GM18505 (cell line): Measurements from ENCODE around the gene ACTN2.

Experiments
- ATAC-seq: cut with Tn5 transposase; IDR thresholded peaks from one replicate; pipeline ENCODE4 v1.9.1; 2021; ENCODE audit not compliant: unreplicated experiment
- POLR2A ChIP-seq: IDR thresholded peaks from 4 replicates; pipeline ENCODE4 v1.6.1; 2011; ENCODE audit warnings: borderline replicate concordance; ENCODE audit not compliant: insufficient read depth, insufficient read length; ENCODE audit errors: extremely low read depth

The ACTN2 gene

DNA sequence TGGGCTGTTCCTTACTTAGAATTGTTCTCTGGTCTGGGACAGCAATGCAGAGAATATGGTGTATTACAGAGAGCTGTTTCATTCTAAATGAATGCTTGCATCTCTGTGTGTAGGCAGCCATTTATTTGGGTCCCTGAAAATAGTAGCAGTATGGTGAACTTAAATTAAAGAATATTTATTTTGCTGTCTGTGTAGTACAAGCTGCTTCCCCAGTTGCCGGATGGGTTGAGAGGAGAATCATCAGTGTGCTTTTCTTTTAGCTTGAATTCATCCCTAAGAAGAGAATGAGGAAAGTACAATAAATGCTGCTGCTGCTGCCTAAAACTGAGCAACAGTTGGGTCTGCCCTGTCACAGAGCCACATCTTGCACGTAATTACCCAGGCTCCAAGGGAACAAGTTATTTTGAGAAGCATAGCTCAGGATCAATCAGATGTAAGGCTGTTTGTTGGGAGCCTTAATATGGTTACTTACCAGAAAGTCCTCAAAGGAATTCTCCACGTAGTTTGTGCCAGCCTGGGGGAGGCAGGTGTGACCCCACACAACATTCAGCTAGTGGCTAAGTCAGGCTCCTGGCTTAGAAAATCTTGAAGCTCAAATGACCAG, 16.6 kb downstream of the ACTN2 start:
- no peak for ATAC-seq
- no peak for TF ChIP-seq POLR2A

DNA sequence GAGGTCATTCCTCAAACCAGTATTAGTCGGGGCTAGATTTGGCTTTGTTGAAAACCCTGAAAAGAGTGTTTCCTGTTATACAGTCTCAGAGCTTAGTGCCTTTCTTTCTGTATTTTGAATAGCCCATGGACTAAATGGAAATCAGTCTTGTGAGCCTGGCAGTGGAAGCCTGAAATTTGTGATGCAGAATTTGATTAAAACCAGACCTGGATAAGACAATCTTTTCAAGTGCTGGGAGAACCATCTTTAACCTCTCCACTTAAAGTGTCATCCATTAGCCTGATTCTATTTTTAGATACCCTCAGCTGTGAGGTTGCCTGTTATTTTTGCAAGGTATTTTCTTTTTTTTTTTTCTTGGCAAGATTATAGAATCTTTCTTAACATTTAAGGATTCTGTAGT, 19.5 kb downstream of the ACTN2 start:
- no peak for TF ChIP-seq POLR2A
- ATAC-seq: no peak

DNA sequence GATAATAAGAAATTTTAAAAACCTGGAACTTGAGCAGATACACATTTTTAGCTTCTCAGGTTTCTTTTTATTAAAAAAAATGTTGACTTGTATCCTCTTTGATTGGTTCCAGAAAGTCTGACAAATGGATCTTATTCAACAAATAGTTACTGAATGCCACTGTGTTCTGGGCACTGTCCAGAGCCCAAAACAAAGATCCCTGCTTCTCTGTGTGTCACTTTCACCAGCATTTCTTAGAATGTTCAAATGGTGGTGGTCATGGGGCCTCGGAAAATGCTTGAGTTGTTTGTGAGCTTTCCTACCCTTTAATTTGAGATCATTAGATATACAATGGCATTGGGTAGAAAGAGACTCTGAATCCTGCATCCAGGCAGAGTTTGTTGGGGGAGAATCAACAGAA, 19.9 kb downstream of the ACTN2 start:
- no peak for TF ChIP-seq POLR2A
- no peak for ATAC-seq

DNA sequence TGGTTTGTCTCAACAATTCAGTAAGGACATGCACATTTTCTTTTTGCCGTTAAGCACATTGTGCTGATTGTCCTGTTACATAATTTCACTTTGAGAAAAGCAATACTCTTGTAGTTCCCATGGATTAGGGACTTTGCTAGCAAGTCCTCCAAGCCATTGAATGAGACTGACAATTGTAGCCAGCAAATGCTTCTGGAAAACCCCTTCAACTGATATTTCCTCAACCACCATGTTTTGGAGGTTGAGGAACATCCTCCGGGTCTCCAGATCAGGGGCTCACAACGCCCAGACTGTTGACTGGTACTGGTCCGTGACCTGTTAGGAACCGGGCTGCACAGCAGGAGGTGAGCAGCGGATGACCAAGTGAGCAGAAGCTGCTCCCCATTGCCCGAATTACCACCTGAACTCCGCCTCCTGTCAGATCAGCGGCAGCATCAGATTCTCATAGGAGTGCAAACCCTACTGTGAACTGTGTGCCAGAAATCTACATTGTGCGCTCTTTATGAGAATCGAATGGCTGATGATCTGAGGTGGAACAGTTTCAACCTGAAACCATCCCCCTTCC, 24.1 kb downstream of the ACTN2 start:
- ATAC-seq: no peak
- TF ChIP-seq POLR2A: no peak

DNA sequence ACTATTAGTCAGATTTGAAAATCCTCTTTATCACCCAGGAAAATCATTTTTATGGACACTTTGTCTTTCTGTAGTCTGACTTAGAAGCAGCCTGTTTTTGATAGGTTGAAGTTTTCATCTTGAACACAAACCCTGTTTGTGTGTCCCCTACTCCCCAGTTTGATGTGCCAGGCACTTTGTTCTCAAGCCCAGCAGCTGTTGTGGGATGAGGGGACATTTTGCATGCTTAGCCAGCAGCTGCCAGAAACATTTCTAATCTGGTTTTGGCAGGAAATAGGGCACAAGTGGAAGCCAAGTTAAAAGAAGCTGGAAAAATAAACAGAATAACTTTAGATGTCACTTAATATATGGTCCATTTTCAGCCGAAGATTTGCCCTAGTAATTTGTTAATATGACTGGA, 29.9 kb downstream of the ACTN2 start:
- no peak for TF ChIP-seq POLR2A
- ATAC-seq: no peak

DNA sequence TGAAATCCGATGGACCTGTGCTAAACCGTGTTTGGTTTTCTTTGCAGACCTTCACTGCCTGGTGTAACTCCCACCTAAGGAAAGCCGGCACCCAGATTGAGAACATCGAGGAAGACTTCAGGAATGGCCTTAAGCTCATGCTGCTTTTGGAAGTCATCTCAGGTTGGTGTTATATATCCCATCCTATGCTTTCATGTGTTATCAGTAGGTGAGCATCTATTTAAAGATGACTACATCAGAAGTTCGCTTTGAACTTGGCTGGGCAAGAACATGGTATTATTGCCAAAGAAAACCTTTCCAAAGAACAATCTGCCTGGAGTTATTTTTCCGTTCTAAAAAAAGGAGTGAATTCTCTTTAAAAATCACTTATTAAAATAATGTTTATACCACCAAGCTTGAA, 31.5 kb downstream of the ACTN2 start:
- no peak for TF ChIP-seq POLR2A
- no peak for ATAC-seq

DNA sequence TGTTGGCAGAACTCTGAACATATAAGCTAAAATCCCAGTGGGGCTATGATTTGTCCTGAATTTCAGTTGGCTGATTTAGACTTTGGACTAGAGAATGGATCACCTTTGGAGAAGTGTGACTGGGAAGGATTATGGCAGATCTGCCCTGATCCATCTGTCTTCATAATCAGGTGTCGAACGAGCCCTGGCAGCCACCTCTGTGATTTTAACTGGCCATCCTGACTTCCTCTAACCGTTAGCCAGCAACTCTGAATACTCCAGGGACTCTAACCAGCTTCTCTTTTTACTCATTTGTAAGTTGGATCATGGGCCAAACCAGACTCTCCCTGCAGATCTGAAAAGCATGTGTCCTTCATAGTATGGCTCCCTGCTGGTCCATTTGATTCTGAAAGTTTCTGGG, 32.0 kb downstream of the ACTN2 start:
- no peak for TF ChIP-seq POLR2A
- ATAC-seq: no peak

DNA sequence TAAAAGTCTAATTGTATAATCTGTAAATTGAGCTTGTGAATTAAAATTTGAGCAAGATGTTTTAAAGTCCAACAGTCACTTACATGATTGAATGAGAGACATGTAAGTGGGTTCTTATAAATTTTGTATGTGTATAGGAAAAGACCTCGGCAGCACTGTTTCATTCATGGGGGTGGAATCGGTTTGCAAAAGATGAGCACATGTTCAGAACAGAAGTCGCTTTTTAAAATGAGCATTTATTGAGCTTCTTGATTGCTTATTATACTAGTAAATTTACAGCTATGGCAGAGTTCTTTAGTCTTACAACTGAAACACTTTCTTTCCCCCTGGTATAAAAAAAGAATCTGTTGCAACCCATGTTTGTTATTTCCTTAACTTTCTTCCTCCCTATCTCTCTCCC, 33.9 kb downstream of the ACTN2 start:
- TF ChIP-seq POLR2A: no peak
- ATAC-seq: no peak

DNA sequence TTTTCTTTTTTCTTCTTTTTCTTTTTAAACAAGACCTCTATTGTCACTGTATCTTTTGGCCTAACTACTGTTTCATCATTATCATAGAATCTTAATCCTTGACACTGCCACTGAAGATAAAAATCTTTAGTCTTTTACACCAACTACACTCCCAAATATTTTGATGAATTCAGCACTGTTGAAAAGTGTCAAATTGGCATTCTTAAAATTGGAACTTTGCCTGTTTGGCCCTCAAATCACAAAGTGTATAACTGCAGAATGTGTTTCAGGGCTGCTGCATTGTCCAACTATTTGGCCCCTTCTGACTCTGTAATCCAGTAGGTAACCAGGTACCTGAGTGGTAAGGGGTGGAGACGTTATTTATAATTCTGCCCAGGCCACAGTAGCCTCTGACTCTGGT, 34.3 kb downstream of the ACTN2 start:
- ATAC-seq: no peak
- no peak for TF ChIP-seq POLR2A

DNA sequence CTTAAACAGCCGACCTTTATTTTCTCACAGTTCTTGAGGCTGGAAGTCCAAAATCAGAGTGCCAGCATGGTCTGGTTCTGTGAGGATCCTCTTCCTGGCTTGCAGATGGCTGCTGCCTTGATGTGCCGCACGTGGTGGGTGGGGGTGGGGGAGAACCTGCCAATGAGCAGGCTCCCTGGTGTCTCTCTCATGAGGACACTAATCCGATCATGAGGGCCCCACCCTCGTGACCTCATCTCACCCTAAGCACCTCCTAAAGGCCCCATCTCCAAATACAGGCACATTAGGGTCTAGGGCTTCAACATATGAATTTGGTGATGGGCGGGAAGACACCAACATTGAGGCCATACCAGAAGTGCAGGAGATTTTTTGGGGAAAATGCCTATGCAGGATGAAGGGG, 37.8 kb downstream of the ACTN2 start:
- TF ChIP-seq POLR2A: no peak
- no peak for ATAC-seq

DNA sequence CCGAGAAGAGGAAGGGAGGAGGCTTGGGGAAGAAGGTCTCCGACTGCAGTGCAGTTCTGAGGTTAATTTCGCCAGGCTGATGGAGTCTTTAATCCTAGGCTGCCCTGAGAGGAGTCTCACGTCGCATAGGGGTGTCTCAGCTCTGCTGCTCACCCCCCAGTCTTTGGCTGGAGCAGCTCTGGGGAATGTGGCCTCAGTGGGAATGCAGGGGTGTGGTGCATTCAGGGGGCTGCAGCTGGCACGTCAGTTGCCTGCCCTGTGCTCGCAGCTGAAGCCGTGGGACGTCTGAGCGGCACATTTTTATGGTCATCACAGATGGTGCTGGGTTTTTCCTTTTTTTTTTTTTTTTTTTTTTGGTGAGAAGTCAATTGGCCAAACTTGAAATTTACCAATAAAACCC, 38.2 kb downstream of the ACTN2 start:
- ATAC-seq: no peak

DNA sequence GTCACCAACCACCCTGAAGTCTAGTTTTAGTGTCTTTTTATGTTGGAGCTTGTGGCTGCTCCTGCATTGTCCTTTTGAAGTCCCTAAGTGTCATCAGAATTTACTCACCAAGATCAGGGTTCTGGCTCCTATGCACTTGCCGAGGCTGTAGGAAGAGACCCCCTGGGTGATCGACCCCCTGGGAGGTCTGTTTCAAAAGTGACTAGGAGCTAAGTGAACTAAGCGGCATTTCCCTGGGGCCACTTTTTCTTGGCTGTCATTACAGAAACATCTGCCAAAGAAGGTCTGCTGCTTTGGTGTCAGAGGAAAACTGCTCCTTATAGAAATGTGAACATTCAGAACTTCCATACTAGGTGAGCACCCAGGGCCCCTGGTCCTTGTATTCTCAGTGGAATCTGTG, 39.4 kb downstream of the ACTN2 start:
- ATAC-seq: no peak
- TF ChIP-seq POLR2A: no peak

More for the DNA sequence above, 38.2 kb downstream of the ACTN2 start:
- TF ChIP-seq POLR2A: no peak

DNA sequence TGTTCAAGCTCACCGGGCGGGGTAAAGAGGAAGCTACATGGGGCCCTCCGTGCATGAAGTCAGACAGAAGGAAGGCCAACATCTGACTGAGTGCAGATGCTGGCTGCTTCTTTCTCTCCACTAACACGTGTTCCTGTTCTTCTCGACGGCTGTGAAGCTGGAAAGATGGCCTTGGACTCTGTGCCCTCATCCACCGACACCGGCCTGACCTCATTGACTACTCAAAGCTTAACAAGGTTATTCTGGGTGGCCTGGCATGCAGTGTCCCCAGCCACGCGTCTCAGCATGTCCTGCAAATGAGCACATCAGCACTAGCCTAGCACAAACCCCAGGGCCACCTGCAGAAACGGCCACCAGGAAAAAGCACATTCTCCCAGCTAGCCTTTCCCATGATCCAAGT, 41.2 kb downstream of the ACTN2 start:
- no peak for TF ChIP-seq POLR2A
- no peak for ATAC-seq

DNA sequence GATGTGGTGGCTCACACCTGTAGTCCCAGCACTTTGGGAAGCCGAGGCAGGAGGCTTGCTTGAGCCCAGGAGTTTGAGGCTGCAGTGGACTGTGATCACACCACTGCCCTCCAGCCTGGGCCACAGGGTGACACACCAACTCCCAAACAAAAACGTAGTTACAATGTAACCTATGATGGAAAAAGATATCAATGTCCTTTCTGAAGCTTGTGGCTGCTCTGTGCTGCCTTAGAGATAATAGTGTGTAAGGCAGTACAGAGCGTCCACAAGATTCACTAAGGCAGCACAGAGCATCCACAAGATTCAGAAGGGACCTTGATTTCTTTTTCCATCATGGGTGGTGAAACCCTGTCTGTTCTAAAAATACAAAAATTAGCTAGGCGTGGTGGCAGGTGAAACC, 42.5 kb downstream of the ACTN2 start:
- TF ChIP-seq POLR2A: no peak
- no peak for ATAC-seq

DNA sequence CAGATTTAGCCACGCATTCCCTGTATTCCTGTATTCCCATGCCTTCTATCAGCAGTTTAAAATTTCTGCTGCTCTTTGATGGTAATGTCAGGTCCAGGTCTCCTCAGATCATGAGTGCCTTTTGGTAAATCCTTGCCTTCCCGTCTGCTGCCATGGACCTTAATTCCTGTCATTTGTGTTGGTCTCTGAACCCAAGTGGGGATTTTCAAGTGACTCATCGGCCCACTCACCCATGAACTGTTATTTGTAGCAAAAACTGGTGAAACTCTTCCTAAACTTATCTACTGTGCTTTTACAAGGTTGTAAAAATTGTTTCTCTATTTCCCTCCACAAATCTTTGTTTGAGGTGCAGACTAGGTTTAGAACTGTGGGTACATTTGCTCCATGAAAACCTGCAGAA, 47.4 kb downstream of the ACTN2 start:
- ATAC-seq: no peak
- no peak for TF ChIP-seq POLR2A

DNA sequence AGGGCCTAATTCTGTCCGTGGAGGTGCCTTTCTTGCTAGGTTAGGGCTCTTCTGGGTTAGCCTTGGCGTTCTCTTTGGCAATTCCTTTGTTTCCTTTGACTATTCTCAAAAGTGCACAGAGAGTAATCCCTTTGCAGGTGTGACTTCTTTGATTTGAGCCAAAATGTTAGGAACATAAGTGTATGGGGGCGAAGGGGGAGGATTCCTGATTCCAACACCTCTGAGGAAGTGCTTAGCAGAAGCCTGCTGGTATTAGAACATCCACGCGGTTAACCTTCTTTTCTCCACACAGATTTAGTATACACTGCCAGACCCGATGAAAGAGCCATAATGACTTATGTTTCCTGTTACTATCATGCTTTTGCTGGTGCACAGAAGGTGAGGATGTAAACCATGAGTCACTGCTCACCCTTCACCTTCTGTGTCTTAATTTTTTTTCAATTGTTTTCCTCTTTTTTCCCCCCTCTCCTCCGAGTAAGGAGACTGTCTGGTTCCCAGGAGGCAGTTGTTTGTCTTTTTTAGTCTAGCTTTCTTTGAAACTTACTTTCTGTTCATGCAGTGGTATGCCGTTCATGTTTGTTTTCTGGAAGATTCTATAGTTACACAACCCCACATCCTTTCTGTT, 48.0 kb downstream of the ACTN2 start:
- no peak for ATAC-seq
- TF ChIP-seq POLR2A: no peak

DNA sequence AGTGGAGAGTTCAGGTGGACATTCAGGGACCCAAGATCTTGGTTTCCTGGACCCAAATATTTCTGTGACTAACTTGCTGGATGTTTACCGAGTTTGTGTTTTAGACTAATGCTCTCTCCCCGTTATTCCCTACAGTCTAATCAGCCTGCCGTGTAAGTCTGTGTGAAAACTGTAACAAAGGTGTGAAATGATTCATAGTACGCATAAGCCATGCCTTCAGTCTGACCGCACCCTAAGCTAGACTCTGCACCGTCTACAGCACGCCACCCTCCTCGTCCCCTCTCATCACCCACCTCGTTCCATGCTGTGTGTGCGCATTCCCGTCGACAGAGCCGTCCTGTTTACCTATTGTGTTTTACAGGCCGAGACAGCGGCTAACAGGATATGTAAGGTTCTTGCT, 50.5 kb downstream of the ACTN2 start:
- no peak for ATAC-seq
- TF ChIP-seq POLR2A: no peak
